ENCODE measurements around the gene NRP2. TPM values are rescaled to one million over a fixed set of nuclear protein-coding genes. Genes with fewer than 3 reads are reported as not detected.

The NRP2 gene, protein sequence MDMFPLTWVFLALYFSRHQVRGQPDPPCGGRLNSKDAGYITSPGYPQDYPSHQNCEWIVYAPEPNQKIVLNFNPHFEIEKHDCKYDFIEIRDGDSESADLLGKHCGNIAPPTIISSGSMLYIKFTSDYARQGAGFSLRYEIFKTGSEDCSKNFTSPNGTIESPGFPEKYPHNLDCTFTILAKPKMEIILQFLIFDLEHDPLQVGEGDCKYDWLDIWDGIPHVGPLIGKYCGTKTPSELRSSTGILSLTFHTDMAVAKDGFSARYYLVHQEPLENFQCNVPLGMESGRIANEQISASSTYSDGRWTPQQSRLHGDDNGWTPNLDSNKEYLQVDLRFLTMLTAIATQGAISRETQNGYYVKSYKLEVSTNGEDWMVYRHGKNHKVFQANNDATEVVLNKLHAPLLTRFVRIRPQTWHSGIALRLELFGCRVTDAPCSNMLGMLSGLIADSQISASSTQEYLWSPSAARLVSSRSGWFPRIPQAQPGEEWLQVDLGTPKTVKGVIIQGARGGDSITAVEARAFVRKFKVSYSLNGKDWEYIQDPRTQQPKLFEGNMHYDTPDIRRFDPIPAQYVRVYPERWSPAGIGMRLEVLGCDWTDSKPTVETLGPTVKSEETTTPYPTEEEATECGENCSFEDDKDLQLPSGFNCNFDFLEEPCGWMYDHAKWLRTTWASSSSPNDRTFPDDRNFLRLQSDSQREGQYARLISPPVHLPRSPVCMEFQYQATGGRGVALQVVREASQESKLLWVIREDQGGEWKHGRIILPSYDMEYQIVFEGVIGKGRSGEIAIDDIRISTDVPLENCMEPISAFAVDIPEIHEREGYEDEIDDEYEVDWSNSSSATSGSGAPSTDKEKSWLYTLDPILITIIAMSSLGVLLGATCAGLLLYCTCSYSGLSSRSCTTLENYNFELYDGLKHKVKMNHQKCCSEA
- polyA plus RNA-seq (2011; rRNA removed) (144 and 154 TPM in 2 replicates), polyA plus RNA-seq (2017; fragmentation: RNase III; extraction: RNeasy Plus Mini Kit Qiagen cat#74134 plus additional on column Dnase treatment) (125 to 187 TPM (median 159 TPM) in 3 replicates), polyA minus RNA-seq (2011; rRNA and poly(A)+ RNA removed) (199 and 240 TPM in 2 replicates)
- polyA plus RNA-seq (2012; cell fraction: cytosol; rRNA removed) = 37.9 and 48.1 TPM in 2 replicates
- polyA plus RNA-seq (2012; cell fraction: nucleus; rRNA removed) = 111 and 112 TPM in 2 replicates

DNA sequence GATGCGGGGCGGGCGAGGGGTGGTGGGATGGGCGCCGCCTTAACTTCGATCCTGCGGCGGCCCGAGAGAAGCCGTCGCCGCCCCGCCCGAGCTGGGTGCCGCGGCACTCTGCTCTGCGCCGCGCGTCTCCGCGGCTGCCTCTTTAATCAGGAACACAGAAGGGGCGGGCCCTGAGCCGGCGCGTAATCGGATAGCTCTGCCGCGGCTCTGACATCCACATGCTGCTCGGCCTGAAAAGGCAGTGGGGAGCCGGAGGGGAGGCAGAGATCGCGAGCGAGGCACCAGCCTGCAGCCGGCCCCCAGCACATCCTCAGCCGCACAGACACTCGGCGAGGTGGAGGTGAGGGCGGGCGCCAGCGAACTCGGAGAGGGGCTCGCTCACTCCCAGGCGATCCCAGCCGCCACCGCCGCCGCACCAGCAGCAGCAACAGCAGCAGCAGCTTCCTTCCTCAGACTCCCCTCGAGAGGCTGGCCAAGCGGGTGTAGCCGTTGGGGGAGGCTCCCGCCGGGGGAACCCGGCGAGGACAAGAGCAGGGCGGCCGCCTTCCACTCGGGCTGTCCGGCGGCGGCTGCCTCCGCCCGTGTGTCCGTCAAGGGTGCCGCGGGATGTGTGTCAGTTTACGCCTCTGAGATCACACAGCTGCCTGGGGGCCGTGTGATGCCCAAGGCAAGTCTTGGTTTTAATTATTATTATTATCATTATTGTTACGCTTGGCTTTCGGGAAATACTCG, at the start of gene NRP2:
NRP2 (plus strand) TSS at position 263 of the 732 bp plus-strand sequence. CDS start 790 bp downstream, outside the sequence.
- FAIRE-seq = no peak
- Histone ChIP-seq H3K27ac (peak within 1 kb of the TSS; percentile 93 to 98), H3K4me2 (peak within 1 kb of the TSS; percentile 88), H3K9me3 (no peaks in the 10 kb centered on the region), H3K4me3 (peak within 1 kb of the TSS; percentile 80), H3K4me1 (peaks cover 38% of the 10 kb centered on the region)
- ATAC-seq = peak; percentile 76 to 84
- WGBS (ENCODE audit: missing lambda C conversion rate) = under 1% methylated on average over 15 of the region's 71 CpGs
- POLR2A ChIA-PET = interaction anchor here (0.8 to 2.5 kb wide), 21 partner anchors 10 to 1432 kb away, joined by 3 to 26 read pairs (median 4); no protein-coding TSS in a partner anchor
- peak; percentile 58 to 86 for DNase-seq (ENCODE audit: low read depth in 1 of 2, low spot score in 1 of 2)
- CTCF ChIA-PET = interaction anchor here (0.8 to 5.9 kb wide), 13 partner anchors 13 to 1569 kb away, joined by 3 to 33 read pairs (median 4); no protein-coding TSS in a partner anchor
- TF ChIP-seq, protein P1, sequence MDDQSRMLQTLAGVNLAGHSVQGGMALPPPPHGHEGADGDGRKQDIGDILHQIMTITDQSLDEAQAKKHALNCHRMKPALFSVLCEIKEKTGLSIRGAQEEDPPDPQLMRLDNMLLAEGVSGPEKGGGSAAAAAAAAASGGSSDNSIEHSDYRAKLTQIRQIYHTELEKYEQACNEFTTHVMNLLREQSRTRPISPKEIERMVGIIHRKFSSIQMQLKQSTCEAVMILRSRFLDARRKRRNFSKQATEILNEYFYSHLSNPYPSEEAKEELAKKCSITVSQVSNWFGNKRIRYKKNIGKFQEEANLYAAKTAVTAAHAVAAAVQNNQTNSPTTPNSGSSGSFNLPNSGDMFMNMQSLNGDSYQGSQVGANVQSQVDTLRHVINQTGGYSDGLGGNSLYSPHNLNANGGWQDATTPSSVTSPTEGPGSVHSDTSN (IDR thresholded peaks at IDR 0.05) = 0 out of 2 replicates have a peak, but pooled peaks have one; percentile 16
- TF ChIP-seq ZC3H11A (IDR thresholded peaks at IDR 0.05) (no peak), ZSCAN20 (CRISPR knock-in tag; IDR thresholded peaks at IDR 0.05) (no peak), NFE2L2 (conservative IDR thresholded peaks at IDR 0.05; ENCODE audit: low read length) (no peak), EHMT2 (IDR thresholded peaks at IDR 0.05; ENCODE audit: low read depth) (no peak), HEYL (CRISPR knock-in tag; IDR thresholded peaks at IDR 0.05) (no peak), BHLHE40 (IDR thresholded peaks at IDR 0.05; ENCODE audit: low read depth, low read length) (no peak), KDM1A (IDR thresholded peaks at IDR 0.05; ENCODE audit: low read depth) (no peak), RAD21 (conservative IDR thresholded peaks at IDR 0.05 in 1 of 2, IDR thresholded peaks at IDR 0.05 in 1 of 2) (peak in 1 of 2 experiments; percentile 36; a peak in 2 of 5 replicates), POLR2AphosphoS2 (conservative IDR thresholded peaks at IDR 0.05; ENCODE audit: low read length) (no peak), NPAS2 (CRISPR knock-in tag; IDR thresholded peaks at IDR 0.05; ENCODE audit: borderline replicate concordance) (no peak), HOXB13 (CRISPR knock-in tag; IDR thresholded peaks at IDR 0.05; ENCODE audit: low read depth) (no peak), RCOR1 (IDR thresholded peaks at IDR 0.05; ENCODE audit: low read depth, low read length) (no peak), HDAC2 (IDR thresholded peaks at IDR 0.05) (0 out of 2 replicates have a peak, but pooled peaks have one; percentile 26), NR3C1 (IDR thresholded peaks at IDR 0.05) (no peak), CHD4 (IDR thresholded peaks at IDR 0.05; ENCODE audit: borderline replicate concordance) (no peak), JUN (IDR thresholded peaks at IDR 0.05) (peak in 1 of 2 experiments; percentile 94; a peak in 3 of 5 replicates), POLR2A (IDR thresholded peaks at IDR 0.05; ENCODE audit: low read length) (peak; percentile 91), RARB (CRISPR knock-in tag; IDR thresholded peaks at IDR 0.05) (no peak), PHF8 (IDR thresholded peaks at IDR 0.05; ENCODE audit: borderline replicate concordance, low read depth) (no peak; the same call in 1 of the 2 replicates), MAZ (IDR thresholded peaks at IDR 0.05; ENCODE audit: borderline replicate concordance, low read depth, low read length) (no peak)
- TF ChIP-seq, protein P2, sequence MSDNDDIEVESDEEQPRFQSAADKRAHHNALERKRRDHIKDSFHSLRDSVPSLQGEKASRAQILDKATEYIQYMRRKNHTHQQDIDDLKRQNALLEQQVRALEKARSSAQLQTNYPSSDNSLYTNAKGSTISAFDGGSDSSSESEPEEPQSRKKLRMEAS (IDR thresholded peaks at IDR 0.05) = peak; percentile 75
- TF ChIP-seq, protein P3, sequence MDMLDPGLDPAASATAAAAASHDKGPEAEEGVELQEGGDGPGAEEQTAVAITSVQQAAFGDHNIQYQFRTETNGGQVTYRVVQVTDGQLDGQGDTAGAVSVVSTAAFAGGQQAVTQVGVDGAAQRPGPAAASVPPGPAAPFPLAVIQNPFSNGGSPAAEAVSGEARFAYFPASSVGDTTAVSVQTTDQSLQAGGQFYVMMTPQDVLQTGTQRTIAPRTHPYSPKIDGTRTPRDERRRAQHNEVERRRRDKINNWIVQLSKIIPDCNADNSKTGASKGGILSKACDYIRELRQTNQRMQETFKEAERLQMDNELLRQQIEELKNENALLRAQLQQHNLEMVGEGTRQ (IDR thresholded peaks at IDR 0.05) = no peak
- TF ChIP-seq, protein P4, sequence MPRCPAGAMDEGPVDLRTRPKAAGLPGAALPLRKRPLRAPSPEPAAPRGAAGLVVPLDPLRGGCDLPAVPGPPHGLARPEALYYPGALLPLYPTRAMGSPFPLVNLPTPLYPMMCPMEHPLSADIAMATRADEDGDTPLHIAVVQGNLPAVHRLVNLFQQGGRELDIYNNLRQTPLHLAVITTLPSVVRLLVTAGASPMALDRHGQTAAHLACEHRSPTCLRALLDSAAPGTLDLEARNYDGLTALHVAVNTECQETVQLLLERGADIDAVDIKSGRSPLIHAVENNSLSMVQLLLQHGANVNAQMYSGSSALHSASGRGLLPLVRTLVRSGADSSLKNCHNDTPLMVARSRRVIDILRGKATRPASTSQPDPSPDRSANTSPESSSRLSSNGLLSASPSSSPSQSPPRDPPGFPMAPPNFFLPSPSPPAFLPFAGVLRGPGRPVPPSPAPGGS (IDR thresholded peaks at IDR 0.05) = peak; percentile 92

Measured in A549 (cell line).